ENCODE measurements around the gene IGFBP2.

- TF ChIP-seq POLR2A (IDR thresholded peaks at IDR 0.05) = no peak
- TF ChIP-seq, protein P1, sequence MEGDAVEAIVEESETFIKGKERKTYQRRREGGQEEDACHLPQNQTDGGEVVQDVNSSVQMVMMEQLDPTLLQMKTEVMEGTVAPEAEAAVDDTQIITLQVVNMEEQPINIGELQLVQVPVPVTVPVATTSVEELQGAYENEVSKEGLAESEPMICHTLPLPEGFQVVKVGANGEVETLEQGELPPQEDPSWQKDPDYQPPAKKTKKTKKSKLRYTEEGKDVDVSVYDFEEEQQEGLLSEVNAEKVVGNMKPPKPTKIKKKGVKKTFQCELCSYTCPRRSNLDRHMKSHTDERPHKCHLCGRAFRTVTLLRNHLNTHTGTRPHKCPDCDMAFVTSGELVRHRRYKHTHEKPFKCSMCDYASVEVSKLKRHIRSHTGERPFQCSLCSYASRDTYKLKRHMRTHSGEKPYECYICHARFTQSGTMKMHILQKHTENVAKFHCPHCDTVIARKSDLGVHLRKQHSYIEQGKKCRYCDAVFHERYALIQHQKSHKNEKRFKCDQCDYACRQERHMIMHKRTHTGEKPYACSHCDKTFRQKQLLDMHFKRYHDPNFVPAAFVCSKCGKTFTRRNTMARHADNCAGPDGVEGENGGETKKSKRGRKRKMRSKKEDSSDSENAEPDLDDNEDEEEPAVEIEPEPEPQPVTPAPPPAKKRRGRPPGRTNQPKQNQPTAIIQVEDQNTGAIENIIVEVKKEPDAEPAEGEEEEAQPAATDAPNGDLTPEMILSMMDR (IDR thresholded peaks at IDR 0.05) = no peak
Measured at GRCh38 chr2:216652566-216652965, 19.3 kb downstream of the IGFBP2 start.

Measured in stomach (tissue), 4 donors.